SH-SY5Y (cell line): ENCODE measurements around the gene ANGPT4.

ENCODE experiments used
- GATA2 ChIP-seq: IDR thresholded peaks from 2 replicates; pipeline ENCODE4 v1.6.1; 2011; ENCODE audit warnings: mild to moderate bottlenecking, low read depth, low read length
- GATA3 ChIP-seq: IDR thresholded peaks from 2 replicates; pipeline ENCODE4 v1.6.1; 2011; ENCODE audit warnings: low read depth, mild to moderate bottlenecking, low read length, moderate library complexity

DNA sequence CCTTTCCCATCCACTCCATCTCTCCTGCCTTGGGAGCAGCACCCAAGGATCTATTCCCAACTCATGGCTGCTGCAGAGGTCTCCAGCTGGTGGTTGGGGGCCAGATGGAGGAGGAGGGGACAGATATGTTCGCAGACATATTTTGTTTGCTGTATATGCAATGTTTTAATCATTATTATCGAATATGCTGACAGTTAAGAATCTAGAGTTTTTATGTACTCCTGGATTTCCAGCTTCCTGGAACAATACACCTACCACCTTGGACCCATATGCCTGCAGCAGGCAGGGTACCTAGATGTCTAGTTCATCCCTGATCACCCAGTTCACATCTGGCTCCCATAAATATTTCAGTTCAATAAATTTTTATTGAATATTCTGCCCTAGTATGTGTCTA, 73.6 kb downstream of the ANGPT4 start:
- TF ChIP-seq GATA2 (no peak), GATA3 (no peak)
